GM21825 (cell line): ENCODE results near the gene ANO1.

ENCODE experiments used
- ATAC-seq: cut with Tn5 transposase; IDR thresholded peaks from one replicate; pipeline ENCODE4 v1.9.1; 2021; ENCODE audit warnings: mild to moderate bottlenecking, moderate library complexity; ENCODE audit not compliant: unreplicated experiment

The ANO1 gene

DNA sequence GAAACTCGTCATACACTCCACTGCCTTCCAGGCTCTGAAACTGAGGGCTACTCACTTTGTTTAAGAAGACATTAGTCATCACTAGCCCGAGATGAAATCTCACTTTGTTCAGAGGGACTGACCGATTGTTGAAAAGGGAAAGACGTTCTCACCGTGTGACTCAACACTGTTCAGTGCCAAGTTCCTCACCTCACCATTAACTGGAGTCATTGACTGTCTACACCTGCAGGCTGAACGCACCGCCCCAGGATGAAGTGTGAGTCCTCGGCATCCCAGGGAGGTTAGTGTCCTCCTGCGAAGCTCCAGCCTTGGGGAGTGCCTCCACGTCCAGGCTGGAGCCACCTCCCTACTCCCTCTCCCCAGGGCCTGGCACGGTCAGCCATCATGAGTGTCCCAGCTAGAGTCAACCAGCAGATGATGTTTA, 155.4 kb downstream of the ANO1 start:
- no peak for ATAC-seq

DNA sequence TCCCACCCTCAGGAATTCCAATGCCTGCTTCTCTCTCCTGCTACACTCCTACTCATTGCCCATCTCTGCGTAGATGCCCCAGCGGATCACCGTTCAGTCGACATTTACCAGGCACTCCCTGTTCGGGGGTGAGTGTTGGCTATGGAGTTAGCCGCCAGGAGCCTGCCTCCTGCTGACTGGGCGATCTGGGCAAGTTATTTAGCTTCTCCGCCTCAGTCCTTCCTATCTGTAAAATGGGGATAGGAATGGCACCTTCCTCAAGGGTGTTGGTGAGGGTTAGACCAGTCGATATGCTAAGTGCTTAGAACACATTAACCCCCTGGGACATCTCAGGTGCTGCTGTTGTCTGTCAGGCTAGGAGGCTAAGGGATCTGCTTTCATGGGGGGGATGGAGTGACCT, 155.8 kb downstream of the ANO1 start:
- ATAC-seq = no peak
